Epithelial cell of esophagus (primary cell): ENCODE results near the gene RNF180.

Source experiments
- DNase-seq: peaks from one replicate; pipeline ENCODE4 v3.0.0; 2010; ENCODE audit warnings: low read depth
- H3K4me3 ChIP-seq: 2 replicates; pipeline ENCODE4 v1.5.1; 2011; ENCODE audit warnings: mild to moderate bottlenecking, low read length, control low read depth
- CTCF ChIP-seq: IDR thresholded peaks from 2 replicates; pipeline ENCODE4 v1.5.1; 2011; ENCODE audit warnings: low read depth, mild to moderate bottlenecking, low read length, control low read depth, inconsistent platforms; ENCODE audit not compliant: insufficient read depth; ENCODE audit errors: missing control alignments

The RNF180 gene

GRCh38 chr5:64418013-64418412 lies 252.4 kb downstream of the RNF180 start:
- DNase-seq = no peak
- H3K4me3 ChIP-seq = no peak overlapping the region
- TF ChIP-seq CTCF = no peak
